ENCODE data around the gene BRWD1.

Gene BRWD1

DNA sequence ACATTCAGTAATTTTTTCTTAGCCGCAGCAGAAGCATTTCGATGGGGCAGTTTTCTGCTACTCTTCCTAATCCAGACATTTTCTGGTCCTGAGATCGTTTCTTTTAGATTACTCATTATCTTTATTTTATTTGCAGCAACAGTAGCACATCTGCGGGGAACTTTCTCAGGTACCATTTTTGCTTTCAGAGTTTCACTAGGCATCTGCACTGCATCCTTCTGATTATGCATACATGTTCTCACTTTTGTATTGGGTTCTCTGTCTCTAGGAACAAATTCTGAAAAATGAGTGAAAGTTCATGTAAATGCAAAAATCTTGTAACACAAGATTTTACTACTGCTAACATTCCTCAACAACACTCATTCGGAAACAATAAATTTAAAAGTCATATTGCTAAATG lies 126.3 kb downstream of the BRWD1 start:
- Histone ChIP-seq H3K36me3 (ENCODE audit: low read length) (0 out of 2 replicates have a peak, but pooled peaks cover 3% of the 10 kb centered on the region), H3K4me3 (ENCODE audit: insufficient read depth, low read length, poor library complexity, severe bottlenecking) (no peak overlapping the region), H3K27ac (ENCODE audit: low read depth, low read length) (no peak overlapping the region; the same call in 1 of the 2 replicates), H3F3A (ENCODE audit: insufficient read depth) (peaks cover 80% of the 10 kb centered on the region), H3K9me3 (ENCODE audit: insufficient read depth, low read length) (no peaks in the 10 kb centered on the region), H3K27me3 (ENCODE audit: low read length) (no peaks in the 10 kb centered on the region), H3K79me2 (ENCODE audit: insufficient read depth, low read length) (peaks cover 11% of the 10 kb centered on the region), H3K9me2 (replicated peaks; ENCODE audit: insufficient read depth, low read length) (no peaks in the 10 kb centered on the region), H3K9ac (ENCODE audit: low read length) (no peak overlapping the region), H2AFZ (ENCODE audit: low read depth, low read length, severe bottlenecking) (no peak overlapping the region), H4K20me1 (ENCODE audit: low read depth, low read length) (no peaks in the 10 kb centered on the region), H3K4me2 (ENCODE audit: low read depth, low read length, poor library complexity, severe bottlenecking) (no peak overlapping the region)
- TF ChIP-seq EZH2phosphoT487 (conservative IDR thresholded peaks at IDR 0.05; ENCODE audit: low read length): no peak
- TF ChIP-seq, protein P1, sequence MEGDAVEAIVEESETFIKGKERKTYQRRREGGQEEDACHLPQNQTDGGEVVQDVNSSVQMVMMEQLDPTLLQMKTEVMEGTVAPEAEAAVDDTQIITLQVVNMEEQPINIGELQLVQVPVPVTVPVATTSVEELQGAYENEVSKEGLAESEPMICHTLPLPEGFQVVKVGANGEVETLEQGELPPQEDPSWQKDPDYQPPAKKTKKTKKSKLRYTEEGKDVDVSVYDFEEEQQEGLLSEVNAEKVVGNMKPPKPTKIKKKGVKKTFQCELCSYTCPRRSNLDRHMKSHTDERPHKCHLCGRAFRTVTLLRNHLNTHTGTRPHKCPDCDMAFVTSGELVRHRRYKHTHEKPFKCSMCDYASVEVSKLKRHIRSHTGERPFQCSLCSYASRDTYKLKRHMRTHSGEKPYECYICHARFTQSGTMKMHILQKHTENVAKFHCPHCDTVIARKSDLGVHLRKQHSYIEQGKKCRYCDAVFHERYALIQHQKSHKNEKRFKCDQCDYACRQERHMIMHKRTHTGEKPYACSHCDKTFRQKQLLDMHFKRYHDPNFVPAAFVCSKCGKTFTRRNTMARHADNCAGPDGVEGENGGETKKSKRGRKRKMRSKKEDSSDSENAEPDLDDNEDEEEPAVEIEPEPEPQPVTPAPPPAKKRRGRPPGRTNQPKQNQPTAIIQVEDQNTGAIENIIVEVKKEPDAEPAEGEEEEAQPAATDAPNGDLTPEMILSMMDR (IDR thresholded peaks at IDR 0.05; ENCODE audit: insufficient read depth, low read length, poor library complexity, severe bottlenecking): no peak

DNA sequence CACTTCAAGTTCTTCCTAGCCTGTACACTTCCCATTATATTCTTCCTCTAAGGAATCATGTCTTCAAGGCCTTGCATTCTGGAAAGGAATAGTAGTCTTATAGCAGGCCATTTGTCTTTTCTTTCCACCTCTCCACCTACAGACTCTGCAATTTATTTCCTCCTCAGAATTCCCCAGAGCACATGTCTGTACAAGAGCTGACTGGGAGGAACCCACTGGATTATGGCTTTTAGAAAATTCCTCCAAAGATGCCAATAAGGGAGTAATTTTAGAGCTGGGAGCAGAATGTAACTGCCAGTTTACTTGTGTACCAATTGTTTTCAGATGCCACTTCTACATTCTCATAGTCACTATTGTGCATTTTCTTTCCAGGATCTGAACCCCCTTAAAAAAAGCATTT lies 126.8 kb downstream of the BRWD1 start:
- no peak for TF ChIP-seq EZH2phosphoT487 (conservative IDR thresholded peaks at IDR 0.05; ENCODE audit: low read length)
- TF ChIP-seq, protein P1 (IDR thresholded peaks at IDR 0.05; ENCODE audit: insufficient read depth, low read length, poor library complexity, severe bottlenecking): no peak
- Histone ChIP-seq H3K9me2 (replicated peaks; ENCODE audit: insufficient read depth, low read length) (no peaks in the 10 kb centered on the region), H3K9me3 (ENCODE audit: insufficient read depth, low read length) (no peaks in the 10 kb centered on the region), H3F3A (ENCODE audit: insufficient read depth) (peaks cover 77% of the 10 kb centered on the region), H3K4me3 (ENCODE audit: insufficient read depth, low read length, poor library complexity, severe bottlenecking) (no peak overlapping the region), H3K36me3 (ENCODE audit: low read length) (0 out of 2 replicates have a peak, but pooled peaks cover under 1% of the 10 kb centered on the region), H2AFZ (ENCODE audit: low read depth, low read length, severe bottlenecking) (no peak overlapping the region), H4K20me1 (ENCODE audit: low read depth, low read length) (peaks cover 2% of the 10 kb centered on the region; the same call in 1 of the 2 replicates), H3K27me3 (ENCODE audit: low read length) (no peaks in the 10 kb centered on the region), H3K27ac (ENCODE audit: low read depth, low read length) (0 out of 2 replicates have a peak overlapping the region, but pooled peaks have one; percentile 4), H3K4me2 (ENCODE audit: low read depth, low read length, poor library complexity, severe bottlenecking) (peak overlapping the region; percentile 79), H3K9ac (ENCODE audit: low read length) (no peak overlapping the region), H3K79me2 (ENCODE audit: insufficient read depth, low read length) (peaks cover 16% of the 10 kb centered on the region)

DNA sequence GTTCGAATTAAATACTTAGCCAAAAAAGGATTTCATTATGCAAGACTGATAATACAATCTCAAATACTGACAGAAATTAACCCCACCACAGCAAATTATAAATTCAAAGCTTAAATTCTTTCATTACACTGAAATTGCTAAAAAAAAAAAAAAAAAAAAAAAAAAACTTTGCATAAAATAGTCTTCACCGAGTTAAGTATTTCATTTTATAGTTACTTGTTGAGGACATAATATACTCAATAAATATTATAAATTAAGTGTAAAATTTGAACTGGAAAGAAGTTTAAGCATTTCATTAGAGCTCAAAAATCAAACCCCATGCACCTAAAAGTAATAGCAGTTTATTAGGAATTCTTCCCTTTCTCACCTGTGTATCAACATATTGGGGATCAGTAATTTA lies 128.3 kb downstream of the BRWD1 start:
- H3K4me2 ChIP-seq (ENCODE audit: low read depth, low read length, poor library complexity, severe bottlenecking): peak overlapping the region; percentile 79
- H3F3A ChIP-seq (ENCODE audit: insufficient read depth): peaks cover 62% of the 10 kb centered on the region
- H2AFZ ChIP-seq (ENCODE audit: low read depth, low read length, severe bottlenecking): no peak overlapping the region
- peaks cover 3% of the 10 kb centered on the region; the same call in 1 of the 2 replicates for H4K20me1 ChIP-seq (ENCODE audit: low read depth, low read length)
- H3K4me3 ChIP-seq (ENCODE audit: insufficient read depth, low read length, poor library complexity, severe bottlenecking): peak overlapping the region; percentile 86
- TF ChIP-seq EZH2phosphoT487 (conservative IDR thresholded peaks at IDR 0.05; ENCODE audit: low read length): no peak
- TF ChIP-seq, protein P1 (IDR thresholded peaks at IDR 0.05; ENCODE audit: insufficient read depth, low read length, poor library complexity, severe bottlenecking): no peak
- H3K27me3 ChIP-seq (ENCODE audit: low read length): no peaks in the 10 kb centered on the region
- peaks cover 31% of the 10 kb centered on the region for H3K79me2 ChIP-seq (ENCODE audit: insufficient read depth, low read length)
- no peaks in the 10 kb centered on the region for H3K9me3 ChIP-seq (ENCODE audit: insufficient read depth, low read length)
- H3K9me2 ChIP-seq (replicated peaks; ENCODE audit: insufficient read depth, low read length): no peaks in the 10 kb centered on the region
- peaks cover 4% of the 10 kb centered on the region for H3K36me3 ChIP-seq (ENCODE audit: low read length)
- H3K9ac ChIP-seq (ENCODE audit: low read length): peak overlapping the region; percentile 94
- H3K27ac ChIP-seq (ENCODE audit: low read depth, low read length): peak overlapping the region; percentile 79; the same call in 1 of the 2 replicates
